Measurements from ENCODE around the gene OR6S1. TPM values are rescaled to one million over a fixed set of nuclear protein-coding genes. Genes with fewer than 3 reads are reported as not detected.
A peak's percentile ranks its signal among the peaks of the same experiment; 100 is the strongest.

Gene OR6S1, protein sequence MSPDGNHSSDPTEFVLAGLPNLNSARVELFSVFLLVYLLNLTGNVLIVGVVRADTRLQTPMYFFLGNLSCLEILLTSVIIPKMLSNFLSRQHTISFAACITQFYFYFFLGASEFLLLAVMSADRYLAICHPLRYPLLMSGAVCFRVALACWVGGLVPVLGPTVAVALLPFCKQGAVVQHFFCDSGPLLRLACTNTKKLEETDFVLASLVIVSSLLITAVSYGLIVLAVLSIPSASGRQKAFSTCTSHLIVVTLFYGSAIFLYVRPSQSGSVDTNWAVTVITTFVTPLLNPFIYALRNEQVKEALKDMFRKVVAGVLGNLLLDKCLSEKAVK
- total RNA-seq, result not detected

DNA sequence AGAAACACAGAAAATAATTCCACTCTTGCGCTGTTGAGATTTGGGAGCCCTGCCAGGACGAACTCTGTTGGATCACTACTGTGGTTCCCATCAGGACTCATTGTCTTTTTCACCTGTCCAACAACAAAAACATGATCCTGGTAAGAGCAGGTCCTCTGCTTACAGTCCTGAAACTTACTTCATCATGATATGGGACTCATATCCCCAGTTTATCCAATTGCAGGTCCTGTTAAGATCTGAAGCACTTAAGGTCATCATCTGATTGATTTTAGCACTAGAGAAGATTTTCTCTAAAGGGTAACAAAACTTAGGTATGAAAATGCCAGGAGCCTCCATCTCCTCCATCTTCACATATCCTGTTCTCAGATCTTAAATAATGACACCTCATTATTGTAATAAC lies at the start of gene OR6S1:
TSS of gene OR6S1 (minus strand) at position 101 of the 400 bp plus-strand sequence. CDS start at position 101, 0 bp downstream.
- TF ChIP-seq POLR2A (IDR thresholded peaks at IDR 0.05), result no peak
- TF ChIP-seq, protein P1, sequence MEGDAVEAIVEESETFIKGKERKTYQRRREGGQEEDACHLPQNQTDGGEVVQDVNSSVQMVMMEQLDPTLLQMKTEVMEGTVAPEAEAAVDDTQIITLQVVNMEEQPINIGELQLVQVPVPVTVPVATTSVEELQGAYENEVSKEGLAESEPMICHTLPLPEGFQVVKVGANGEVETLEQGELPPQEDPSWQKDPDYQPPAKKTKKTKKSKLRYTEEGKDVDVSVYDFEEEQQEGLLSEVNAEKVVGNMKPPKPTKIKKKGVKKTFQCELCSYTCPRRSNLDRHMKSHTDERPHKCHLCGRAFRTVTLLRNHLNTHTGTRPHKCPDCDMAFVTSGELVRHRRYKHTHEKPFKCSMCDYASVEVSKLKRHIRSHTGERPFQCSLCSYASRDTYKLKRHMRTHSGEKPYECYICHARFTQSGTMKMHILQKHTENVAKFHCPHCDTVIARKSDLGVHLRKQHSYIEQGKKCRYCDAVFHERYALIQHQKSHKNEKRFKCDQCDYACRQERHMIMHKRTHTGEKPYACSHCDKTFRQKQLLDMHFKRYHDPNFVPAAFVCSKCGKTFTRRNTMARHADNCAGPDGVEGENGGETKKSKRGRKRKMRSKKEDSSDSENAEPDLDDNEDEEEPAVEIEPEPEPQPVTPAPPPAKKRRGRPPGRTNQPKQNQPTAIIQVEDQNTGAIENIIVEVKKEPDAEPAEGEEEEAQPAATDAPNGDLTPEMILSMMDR (IDR thresholded peaks at IDR 0.05), result no peak
- 79 to 81% methylated on average over 2 of the region's 2 CpGs for WGBS, 2 donors
- Histone ChIP-seq H3K27ac (no peak within 1 kb of the TSS), H3K9me3 (no peaks in the 10 kb centered on the region), H3K4me1 (no peaks in the 10 kb centered on the region), H3K36me3 (no peaks in the 10 kb centered on the region), H3K27me3 (no peaks in the 10 kb centered on the region), H3K4me3 (replicated peaks in 1 of 3) (no peak within 1 kb of the TSS)
- intact Hi-C loops (cut with DNase I), result no loop called here
- no peak for DNase-seq

DNA sequence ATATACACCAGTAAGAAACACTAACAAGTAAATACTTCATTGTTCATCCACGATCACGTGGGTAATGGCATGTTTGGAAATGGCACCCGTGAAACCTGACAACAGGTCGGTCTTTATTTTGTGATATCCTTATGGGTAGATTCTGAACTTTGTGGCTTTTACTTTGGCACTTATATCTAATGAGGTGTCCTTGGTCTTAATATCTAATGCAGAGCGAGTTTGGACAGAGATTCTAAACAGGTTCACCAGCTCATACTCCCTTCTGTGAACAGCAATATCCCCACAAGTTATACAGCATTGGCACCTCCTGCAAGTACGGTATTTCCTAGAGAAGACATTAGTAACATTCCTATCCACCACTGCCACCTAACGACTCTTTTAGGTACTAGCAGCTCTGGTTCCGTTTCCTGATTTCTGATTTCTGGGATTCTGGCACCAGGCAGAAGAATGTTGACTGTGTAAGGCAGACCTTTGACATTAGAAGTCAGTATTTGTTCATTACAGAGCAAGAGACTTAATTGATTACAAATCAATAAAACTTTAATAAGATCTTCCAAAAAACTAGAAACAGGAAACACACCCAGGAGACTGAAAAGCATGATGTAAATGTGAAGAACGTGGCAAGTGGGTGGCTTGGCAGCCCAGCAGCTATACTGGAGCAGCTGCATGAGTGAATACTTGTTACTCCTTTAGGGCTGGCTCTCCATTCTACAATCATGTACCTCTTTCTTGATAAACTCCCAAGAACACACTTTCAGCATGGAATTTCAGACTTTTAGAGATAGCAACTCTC lies 49.6 kb upstream of the OR6S1 start:
- Histone ChIP-seq H3K4me3 (replicated peaks in 1 of 3) (no peak overlapping the region), H3K36me3 (no peaks in the 10 kb centered on the region), H3K27ac (peak overlapping the region in 1 of 3 donors; percentile 31), H3K27me3 (no peaks in the 10 kb centered on the region), H3K9me3 (no peaks in the 10 kb centered on the region), H3K4me1 (peaks cover 0 to 3% of the 10 kb centered on the region in 2 donors)
- WGBS, 2 donors, result 28 to 31% methylated on average over 9 of the region's 9 CpGs
- peak; percentile 37 to 42 for DNase-seq
- TF ChIP-seq, protein P1 (IDR thresholded peaks at IDR 0.05), result peak; percentile 55 to 88 (median 82)
- no peak for TF ChIP-seq POLR2A (IDR thresholded peaks at IDR 0.05)
- intact Hi-C loops (cut with DNase I), result loop anchor here (10.0 kb wide), 1 partner anchor 156 kb away; no protein-coding TSS in a partner anchor

DNA sequence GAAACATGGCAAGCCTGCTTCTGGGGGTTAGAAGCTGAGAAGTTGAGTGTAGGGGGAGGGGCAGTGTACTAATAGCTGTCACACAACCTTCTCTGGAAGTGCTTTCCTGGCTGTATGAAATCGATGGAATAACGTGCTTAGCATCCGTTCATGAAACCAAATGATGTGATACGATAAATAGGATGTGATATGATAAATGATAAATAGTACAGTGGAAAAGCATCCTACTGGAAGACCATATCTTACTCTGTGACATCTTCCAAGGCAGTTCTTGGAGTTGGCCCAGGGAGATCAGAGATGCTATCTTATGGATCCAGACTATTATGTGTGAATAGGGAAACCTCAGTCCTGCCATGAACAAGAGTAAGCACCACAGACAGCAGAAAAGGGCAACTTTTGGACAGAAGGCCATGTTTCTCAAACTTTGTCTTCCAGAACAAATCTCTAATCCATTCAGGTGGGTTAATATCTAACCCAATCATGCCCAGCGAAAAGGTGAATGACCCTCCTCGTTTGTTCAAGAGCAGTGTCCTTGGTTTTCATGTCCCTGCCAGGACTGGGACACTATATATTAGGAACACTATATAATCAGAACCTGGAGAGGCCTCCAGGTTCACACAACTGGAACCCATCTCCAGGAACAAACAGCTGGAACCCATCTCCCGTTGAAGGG lies 46.8 kb upstream of the OR6S1 start, which contains the start of gene ANG:
TSS of gene ANG (plus strand) at position 598 of the 673 bp plus-strand sequence. CDS start 4,801 bp downstream, outside the sequence.
- TF ChIP-seq, protein P1 (IDR thresholded peaks at IDR 0.05), result no peak
- no peak for TF ChIP-seq POLR2A (IDR thresholded peaks at IDR 0.05)
- WGBS, 2 donors, result 83 to 86% methylated on average over 7 of the region's 7 CpGs
- H3K9me3 ChIP-seq, result no peaks in the 10 kb centered on the region
- DNase-seq, result no peak
- H3K4me1 ChIP-seq, result peaks cover 0 to 3% of the 10 kb centered on the region in 2 donors
- H3K4me3 ChIP-seq (replicated peaks in 1 of 3), result no peak within 1 kb of the TSS
- no peaks in the 10 kb centered on the region for H3K27me3 ChIP-seq
- intact Hi-C loops (cut with DNase I), result loop anchor here (10.0 kb wide), 1 partner anchor 234 kb away; the partner anchor contains the start of genes APEX1 and OSGEP
- H3K36me3 ChIP-seq, result no peaks in the 10 kb centered on the region
- H3K27ac ChIP-seq, result no peak within 1 kb of the TSS

DNA sequence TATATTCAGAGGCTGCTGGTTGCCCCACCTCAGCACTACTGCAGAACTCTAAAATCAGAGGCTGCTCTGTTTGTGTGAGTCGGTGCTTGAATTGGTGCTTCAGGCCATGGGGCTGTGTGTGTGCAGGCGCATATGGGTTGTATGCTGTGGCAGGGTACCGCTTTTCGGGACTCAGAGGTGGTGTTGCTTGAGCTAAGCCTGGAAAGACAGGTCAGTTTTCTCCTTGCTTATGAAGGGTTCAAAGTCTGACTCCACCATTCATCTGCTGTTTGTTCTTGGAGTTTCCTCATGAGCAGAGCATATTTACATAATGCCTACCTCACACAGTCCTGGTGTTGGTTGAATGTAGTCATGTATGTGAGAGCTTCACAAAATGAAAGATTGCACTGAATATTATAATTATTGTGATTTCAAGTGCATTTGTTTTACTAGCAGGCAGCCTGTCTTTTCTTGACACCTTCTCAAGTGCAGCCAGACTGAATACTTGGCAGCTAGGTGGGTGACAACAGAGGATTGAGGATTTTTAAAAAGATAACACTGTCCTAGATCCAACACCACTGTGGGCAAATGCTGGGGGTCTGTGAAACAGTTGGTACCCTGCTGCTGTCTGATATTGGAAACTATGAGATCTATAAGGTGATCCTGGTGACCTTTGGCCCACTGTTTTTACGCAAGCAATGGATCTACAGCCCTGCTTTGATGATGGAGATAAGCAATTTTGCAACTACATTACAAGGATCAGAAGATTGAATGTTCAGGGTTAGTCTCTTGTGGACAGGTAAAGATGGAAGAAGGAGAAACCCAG lies 46.1 kb upstream of the OR6S1 start:
- H3K27me3 ChIP-seq, result no peaks in the 10 kb centered on the region
- no peak for DNase-seq
- no peak overlapping the region for H3K4me3 ChIP-seq (replicated peaks in 1 of 3)
- TF ChIP-seq, protein P1 (IDR thresholded peaks at IDR 0.05), result no peak
- no peak for TF ChIP-seq POLR2A (IDR thresholded peaks at IDR 0.05)
- WGBS, 2 donors, result 81 to 82% methylated on average over 5 of the region's 5 CpGs
- no peaks in the 10 kb centered on the region for H3K36me3 ChIP-seq
- H3K9me3 ChIP-seq, result no peaks in the 10 kb centered on the region
- peaks cover 0 to 3% of the 10 kb centered on the region in 2 donors for H3K4me1 ChIP-seq
- intact Hi-C loops (cut with DNase I), result loop anchor here (10.0 kb wide), 1 partner anchor 233 kb away; the partner anchor contains the start of genes APEX1 and OSGEP
- H3K27ac ChIP-seq, result no peak overlapping the region
